ENCODE measurements around the gene ZSCAN18.

ZSCAN18 gene

DNA sequence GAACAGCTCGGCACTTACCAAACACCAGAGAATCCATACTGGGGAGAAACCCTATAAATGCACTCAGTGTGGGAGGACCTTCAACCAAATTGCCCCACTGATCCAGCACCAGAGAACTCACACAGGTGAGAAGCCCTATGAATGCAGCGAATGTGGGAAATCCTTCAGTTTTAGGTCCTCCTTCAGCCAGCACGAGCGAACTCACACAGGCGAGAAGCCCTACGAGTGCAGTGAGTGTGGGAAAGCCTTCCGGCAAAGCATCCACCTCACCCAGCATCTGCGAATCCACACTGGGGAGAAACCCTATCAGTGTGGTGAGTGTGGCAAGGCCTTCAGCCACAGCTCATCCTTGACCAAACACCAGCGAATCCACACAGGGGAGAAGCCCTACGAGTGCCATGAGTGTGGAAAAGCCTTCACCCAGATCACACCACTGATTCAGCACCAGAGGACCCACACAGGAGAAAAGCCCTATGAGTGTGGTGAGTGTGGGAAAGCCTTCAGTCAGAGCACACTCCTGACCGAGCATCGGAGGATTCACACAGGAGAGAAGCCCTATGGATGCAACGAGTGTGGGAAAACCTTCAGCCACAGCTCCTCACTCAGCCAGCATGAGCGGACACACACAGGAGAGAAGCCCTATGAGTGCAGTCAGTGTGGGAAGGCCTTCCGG lies 30.7 kb downstream of the ZSCAN18 start:
- no peaks in the 10 kb centered on the region for H3K9me2 ChIP-seq (replicated peaks; ENCODE audit: low read depth, low read length)
- H3K79me2 ChIP-seq (ENCODE audit: insufficient read depth, low read length) = no peaks in the 10 kb centered on the region
- H3K4me2 ChIP-seq (ENCODE audit: low read depth, low read length, poor library complexity, severe bottlenecking) = no peak overlapping the region
- TF ChIP-seq EZH2phosphoT487 (IDR thresholded peaks at IDR 0.05; ENCODE audit: borderline replicate concordance) = no peak
- TF ChIP-seq, protein P1, sequence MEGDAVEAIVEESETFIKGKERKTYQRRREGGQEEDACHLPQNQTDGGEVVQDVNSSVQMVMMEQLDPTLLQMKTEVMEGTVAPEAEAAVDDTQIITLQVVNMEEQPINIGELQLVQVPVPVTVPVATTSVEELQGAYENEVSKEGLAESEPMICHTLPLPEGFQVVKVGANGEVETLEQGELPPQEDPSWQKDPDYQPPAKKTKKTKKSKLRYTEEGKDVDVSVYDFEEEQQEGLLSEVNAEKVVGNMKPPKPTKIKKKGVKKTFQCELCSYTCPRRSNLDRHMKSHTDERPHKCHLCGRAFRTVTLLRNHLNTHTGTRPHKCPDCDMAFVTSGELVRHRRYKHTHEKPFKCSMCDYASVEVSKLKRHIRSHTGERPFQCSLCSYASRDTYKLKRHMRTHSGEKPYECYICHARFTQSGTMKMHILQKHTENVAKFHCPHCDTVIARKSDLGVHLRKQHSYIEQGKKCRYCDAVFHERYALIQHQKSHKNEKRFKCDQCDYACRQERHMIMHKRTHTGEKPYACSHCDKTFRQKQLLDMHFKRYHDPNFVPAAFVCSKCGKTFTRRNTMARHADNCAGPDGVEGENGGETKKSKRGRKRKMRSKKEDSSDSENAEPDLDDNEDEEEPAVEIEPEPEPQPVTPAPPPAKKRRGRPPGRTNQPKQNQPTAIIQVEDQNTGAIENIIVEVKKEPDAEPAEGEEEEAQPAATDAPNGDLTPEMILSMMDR (conservative IDR thresholded peaks at IDR 0.05; ENCODE audit: low read length) = no peak
- H2AFZ ChIP-seq (ENCODE audit: low read length) = no peak overlapping the region
- H3K9me3 ChIP-seq (ENCODE audit: insufficient read depth, low read depth, low read length) = peaks cover 30% of the 10 kb centered on the region; the same call in 1 of the 2 replicates
- no peaks in the 10 kb centered on the region for H3F3A ChIP-seq (ENCODE audit: low read depth)
- no peaks in the 10 kb centered on the region for H3K4me1 ChIP-seq (ENCODE audit: insufficient read depth, low read length, poor library complexity, severe bottlenecking)
- H4K20me1 ChIP-seq (ENCODE audit: insufficient read depth, low read length, poor library complexity, severe bottlenecking) = no peaks in the 10 kb centered on the region
- no peak overlapping the region for H3K4me3 ChIP-seq (ENCODE audit: low read length, poor library complexity, severe bottlenecking)
- no peaks in the 10 kb centered on the region for H3K36me3 ChIP-seq (ENCODE audit: insufficient read depth, low read length)
- no peak overlapping the region for H3K9ac ChIP-seq (ENCODE audit: low read depth, low read length, poor library complexity, severe bottlenecking)
- H3K27me3 ChIP-seq (ENCODE audit: insufficient read depth, low read length, poor library complexity, severe bottlenecking) = no peaks in the 10 kb centered on the region

GRCh38 chr19:58063712-58064111 lies 34.3 kb downstream of the ZSCAN18 start:
- no peaks in the 10 kb centered on the region for H3F3A ChIP-seq (ENCODE audit: low read depth)
- peaks cover 2% of the 10 kb centered on the region for H3K4me1 ChIP-seq (ENCODE audit: insufficient read depth, low read length, poor library complexity, severe bottlenecking)
- no peaks in the 10 kb centered on the region for H3K9me2 ChIP-seq (replicated peaks; ENCODE audit: low read depth, low read length)
- no peak overlapping the region for H3K4me2 ChIP-seq (ENCODE audit: low read depth, low read length, poor library complexity, severe bottlenecking)
- peaks cover 33% of the 10 kb centered on the region; the same call in 1 of the 2 replicates for H3K9me3 ChIP-seq (ENCODE audit: insufficient read depth, low read depth, low read length)
- TF ChIP-seq EZH2phosphoT487 (IDR thresholded peaks at IDR 0.05; ENCODE audit: borderline replicate concordance) = no peak
- TF ChIP-seq, protein P1 (conservative IDR thresholded peaks at IDR 0.05; ENCODE audit: low read length) = no peak
- no peaks in the 10 kb centered on the region for H3K79me2 ChIP-seq (ENCODE audit: insufficient read depth, low read length)
- no peaks in the 10 kb centered on the region for H4K20me1 ChIP-seq (ENCODE audit: insufficient read depth, low read length, poor library complexity, severe bottlenecking)
- H3K4me3 ChIP-seq (ENCODE audit: low read length, poor library complexity, severe bottlenecking) = no peak overlapping the region
- H3K27me3 ChIP-seq (ENCODE audit: insufficient read depth, low read length, poor library complexity, severe bottlenecking) = no peaks in the 10 kb centered on the region
- no peak overlapping the region for H3K9ac ChIP-seq (ENCODE audit: low read depth, low read length, poor library complexity, severe bottlenecking)
- H3K36me3 ChIP-seq (ENCODE audit: insufficient read depth, low read length) = no peaks in the 10 kb centered on the region
- H2AFZ ChIP-seq (ENCODE audit: low read length) = no peak overlapping the region

DNA sequence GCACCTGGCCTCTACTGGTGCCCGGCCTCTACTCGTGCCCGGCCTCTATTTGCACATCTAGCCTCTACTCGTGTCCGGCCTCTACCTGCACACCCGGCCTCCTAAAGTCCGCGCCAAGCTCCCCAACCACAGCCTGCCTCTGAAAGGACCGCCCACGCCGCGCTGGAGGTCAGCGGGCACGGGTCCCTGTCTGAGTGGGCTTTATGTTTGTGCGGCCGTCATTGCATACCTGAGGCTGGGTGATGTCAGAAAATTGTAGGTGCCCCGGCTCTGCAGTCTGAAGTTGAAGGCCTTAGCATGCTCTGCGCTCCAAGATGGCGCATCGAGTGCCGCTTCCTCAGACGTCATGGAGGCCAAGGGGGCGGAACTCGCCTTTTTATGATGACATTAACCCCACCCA lies 37.8 kb downstream of the ZSCAN18 start:
- Histone ChIP-seq H3K4me2 (ENCODE audit: low read depth, low read length, poor library complexity, severe bottlenecking) (peak overlapping the region; percentile 65), H2AFZ (ENCODE audit: low read length) (no peak overlapping the region), H3K79me2 (ENCODE audit: insufficient read depth, low read length) (no peaks in the 10 kb centered on the region), H3K9me2 (replicated peaks; ENCODE audit: low read depth, low read length) (no peaks in the 10 kb centered on the region), H3K27me3 (ENCODE audit: insufficient read depth, low read length, poor library complexity, severe bottlenecking) (no peaks in the 10 kb centered on the region), H3K4me3 (ENCODE audit: low read length, poor library complexity, severe bottlenecking) (peak overlapping the region; percentile 75), H3F3A (ENCODE audit: low read depth) (no peaks in the 10 kb centered on the region), H4K20me1 (ENCODE audit: insufficient read depth, low read length, poor library complexity, severe bottlenecking) (no peaks in the 10 kb centered on the region), H3K4me1 (ENCODE audit: insufficient read depth, low read length, poor library complexity, severe bottlenecking) (peaks cover 7% of the 10 kb centered on the region), H3K9me3 (ENCODE audit: insufficient read depth, low read depth, low read length) (peaks cover 10% of the 10 kb centered on the region; the same call in 1 of the 2 replicates), H3K9ac (ENCODE audit: low read depth, low read length, poor library complexity, severe bottlenecking) (peak overlapping the region; percentile 83), H3K36me3 (ENCODE audit: insufficient read depth, low read length) (no peaks in the 10 kb centered on the region)
- no peak for TF ChIP-seq EZH2phosphoT487 (IDR thresholded peaks at IDR 0.05; ENCODE audit: borderline replicate concordance)
- TF ChIP-seq, protein P1 (conservative IDR thresholded peaks at IDR 0.05; ENCODE audit: low read length) = no peak
